GM12864 (cell line): ENCODE data around the gene EEFSEC.

Experiments used
- DNase-seq: peaks from one replicate; pipeline ENCODE4 v3.0.0-alpha.2; 2011; ENCODE audit warnings: low read depth
- H3K4me3 ChIP-seq: 2 replicates; pipeline ENCODE4 v1.5.1; 2011; ENCODE audit warnings: mild to moderate bottlenecking, low read depth, low read length, control low read depth
- TF ChIP-seq, protein P1 (sequence below): IDR thresholded peaks from 2 replicates; pipeline ENCODE4 v1.5.1; 2011; ENCODE audit warnings: low read depth, mild to moderate bottlenecking, moderate library complexity, low read length, control low read depth, inconsistent platforms; ENCODE audit errors: missing control alignments

EEFSEC gene

GRCh38 chr3:128199110-128199509 is 45.8 kb downstream of the EEFSEC start:
- TF ChIP-seq, protein P1, sequence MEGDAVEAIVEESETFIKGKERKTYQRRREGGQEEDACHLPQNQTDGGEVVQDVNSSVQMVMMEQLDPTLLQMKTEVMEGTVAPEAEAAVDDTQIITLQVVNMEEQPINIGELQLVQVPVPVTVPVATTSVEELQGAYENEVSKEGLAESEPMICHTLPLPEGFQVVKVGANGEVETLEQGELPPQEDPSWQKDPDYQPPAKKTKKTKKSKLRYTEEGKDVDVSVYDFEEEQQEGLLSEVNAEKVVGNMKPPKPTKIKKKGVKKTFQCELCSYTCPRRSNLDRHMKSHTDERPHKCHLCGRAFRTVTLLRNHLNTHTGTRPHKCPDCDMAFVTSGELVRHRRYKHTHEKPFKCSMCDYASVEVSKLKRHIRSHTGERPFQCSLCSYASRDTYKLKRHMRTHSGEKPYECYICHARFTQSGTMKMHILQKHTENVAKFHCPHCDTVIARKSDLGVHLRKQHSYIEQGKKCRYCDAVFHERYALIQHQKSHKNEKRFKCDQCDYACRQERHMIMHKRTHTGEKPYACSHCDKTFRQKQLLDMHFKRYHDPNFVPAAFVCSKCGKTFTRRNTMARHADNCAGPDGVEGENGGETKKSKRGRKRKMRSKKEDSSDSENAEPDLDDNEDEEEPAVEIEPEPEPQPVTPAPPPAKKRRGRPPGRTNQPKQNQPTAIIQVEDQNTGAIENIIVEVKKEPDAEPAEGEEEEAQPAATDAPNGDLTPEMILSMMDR, result no peak
- DNase-seq, result no peak
- H3K4me3 ChIP-seq, result no peak overlapping the region

- no peak for DNase-seq
- H3K4me3 ChIP-seq, result no peak overlapping the region
- TF ChIP-seq, protein P1, result no peak
Measured at GRCh38 chr3:128201158-128201755, 48.0 kb downstream of the EEFSEC start.

DNA sequence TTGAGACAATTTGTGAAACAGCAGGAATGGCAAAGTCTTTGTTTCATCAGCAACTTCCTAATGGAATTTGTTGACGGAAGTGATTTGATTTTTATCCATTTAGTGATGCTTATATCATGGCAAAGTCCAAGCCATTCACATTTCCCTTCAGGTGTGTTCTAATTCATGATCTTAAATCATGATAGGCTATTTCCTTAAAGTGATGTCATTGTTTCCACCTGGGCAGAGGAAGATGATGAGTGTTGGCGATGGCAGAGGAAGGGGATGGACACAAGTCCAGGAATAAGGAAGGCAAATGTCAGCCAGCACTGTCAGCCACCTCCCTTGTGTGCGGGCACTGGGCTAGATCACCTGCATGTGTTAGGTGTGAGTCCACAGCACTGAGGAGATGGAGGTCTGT is 49.9 kb downstream of the EEFSEC start:
- no peak for DNase-seq
- TF ChIP-seq, protein P1, result no peak
- no peak overlapping the region for H3K4me3 ChIP-seq

- no peak overlapping the region for H3K4me3 ChIP-seq
- no peak for DNase-seq
- TF ChIP-seq, protein P1, result no peak
Measured at GRCh38 chr3:128205558-128206145, 52.4 kb downstream of the EEFSEC start.

DNA sequence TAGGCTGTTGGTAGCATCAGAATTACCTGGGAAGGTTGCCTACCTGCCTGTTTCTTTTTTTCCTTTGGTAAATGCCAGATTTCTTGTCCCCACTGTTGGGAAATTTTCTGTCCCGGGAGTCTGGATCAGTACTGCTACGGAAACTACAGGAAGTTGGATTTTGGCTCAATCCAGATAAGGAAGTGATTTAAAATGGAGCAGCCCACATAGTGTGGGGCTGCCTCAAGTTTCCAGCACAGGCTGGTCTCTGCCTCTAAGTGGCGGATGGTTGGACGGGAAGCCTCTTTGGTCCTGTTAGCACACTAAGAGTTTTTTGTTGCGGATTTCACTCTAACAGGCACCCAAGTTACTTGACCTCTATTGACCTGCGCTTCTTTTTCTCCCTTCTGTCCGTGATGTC is 54.7 kb downstream of the EEFSEC start:
- H3K4me3 ChIP-seq, result no peak overlapping the region
- TF ChIP-seq, protein P1, result no peak
- no peak for DNase-seq

- TF ChIP-seq, protein P1, result no peak
- no peak for DNase-seq
- no peak overlapping the region for H3K4me3 ChIP-seq
Measured at GRCh38 chr3:128210711-128211110, 57.4 kb downstream of the EEFSEC start.

DNA sequence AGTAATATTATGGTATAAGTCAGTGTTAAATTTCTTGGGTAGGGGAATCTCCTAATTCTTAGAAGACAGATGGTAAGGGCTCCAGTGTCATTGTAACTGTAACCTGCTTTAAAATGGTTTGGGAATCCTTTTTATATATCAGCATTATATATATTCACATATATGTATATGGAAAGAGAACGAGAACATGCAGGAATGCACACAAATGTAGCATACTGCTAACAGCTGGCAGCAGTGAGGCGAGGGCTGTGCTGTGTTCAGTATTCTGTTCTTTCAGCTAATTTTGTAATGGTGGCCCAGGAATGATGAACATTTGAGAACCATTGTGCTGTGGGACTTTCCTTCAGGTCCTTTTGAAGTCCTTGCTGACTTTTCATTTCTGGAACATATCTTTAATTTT is 60.8 kb downstream of the EEFSEC start:
- TF ChIP-seq, protein P1, result no peak
- no peak overlapping the region for H3K4me3 ChIP-seq
- no peak for DNase-seq
